Measurements from ENCODE around the gene SRL. TPM values are rescaled to one million over a fixed set of nuclear protein-coding genes. Genes with fewer than 3 reads are reported as not detected.

SRL gene
- total RNA-seq, 4 donors from 2014 or later: 0.16 to 1.4 (median 0.52) TPM

DNA sequence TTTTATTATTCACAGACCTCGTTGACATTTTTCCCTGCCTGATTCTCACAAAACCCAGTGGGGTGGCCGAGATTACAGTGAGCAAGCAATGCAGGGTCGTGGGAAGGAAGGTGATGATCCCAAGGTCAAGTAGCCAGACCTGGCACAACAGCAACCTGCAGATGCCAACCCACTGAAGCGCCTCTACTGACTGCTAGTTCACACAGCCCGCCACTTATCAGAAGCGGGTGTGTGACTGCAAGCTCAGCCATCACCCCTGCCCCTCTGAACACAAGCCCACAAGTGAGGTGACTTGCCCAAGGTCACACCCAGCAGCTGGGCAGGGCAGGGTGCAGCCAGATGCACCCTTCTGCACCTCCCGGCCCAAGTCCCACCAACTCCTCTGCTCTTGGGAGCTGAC, 23.8 kb upstream of the SRL start:
- WGBS: 64% methylated on average over 7 of the region's 7 CpGs
- no peak for TF ChIP-seq EP300 (IDR thresholded peaks at IDR 0.05)
- no peak for TF ChIP-seq POLR2AphosphoS5 (IDR thresholded peaks at IDR 0.05)
- TF ChIP-seq, protein P1, sequence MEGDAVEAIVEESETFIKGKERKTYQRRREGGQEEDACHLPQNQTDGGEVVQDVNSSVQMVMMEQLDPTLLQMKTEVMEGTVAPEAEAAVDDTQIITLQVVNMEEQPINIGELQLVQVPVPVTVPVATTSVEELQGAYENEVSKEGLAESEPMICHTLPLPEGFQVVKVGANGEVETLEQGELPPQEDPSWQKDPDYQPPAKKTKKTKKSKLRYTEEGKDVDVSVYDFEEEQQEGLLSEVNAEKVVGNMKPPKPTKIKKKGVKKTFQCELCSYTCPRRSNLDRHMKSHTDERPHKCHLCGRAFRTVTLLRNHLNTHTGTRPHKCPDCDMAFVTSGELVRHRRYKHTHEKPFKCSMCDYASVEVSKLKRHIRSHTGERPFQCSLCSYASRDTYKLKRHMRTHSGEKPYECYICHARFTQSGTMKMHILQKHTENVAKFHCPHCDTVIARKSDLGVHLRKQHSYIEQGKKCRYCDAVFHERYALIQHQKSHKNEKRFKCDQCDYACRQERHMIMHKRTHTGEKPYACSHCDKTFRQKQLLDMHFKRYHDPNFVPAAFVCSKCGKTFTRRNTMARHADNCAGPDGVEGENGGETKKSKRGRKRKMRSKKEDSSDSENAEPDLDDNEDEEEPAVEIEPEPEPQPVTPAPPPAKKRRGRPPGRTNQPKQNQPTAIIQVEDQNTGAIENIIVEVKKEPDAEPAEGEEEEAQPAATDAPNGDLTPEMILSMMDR (IDR thresholded peaks at IDR 0.05): no peak
- no peak for TF ChIP-seq POLR2A (IDR thresholded peaks at IDR 0.05)

DNA sequence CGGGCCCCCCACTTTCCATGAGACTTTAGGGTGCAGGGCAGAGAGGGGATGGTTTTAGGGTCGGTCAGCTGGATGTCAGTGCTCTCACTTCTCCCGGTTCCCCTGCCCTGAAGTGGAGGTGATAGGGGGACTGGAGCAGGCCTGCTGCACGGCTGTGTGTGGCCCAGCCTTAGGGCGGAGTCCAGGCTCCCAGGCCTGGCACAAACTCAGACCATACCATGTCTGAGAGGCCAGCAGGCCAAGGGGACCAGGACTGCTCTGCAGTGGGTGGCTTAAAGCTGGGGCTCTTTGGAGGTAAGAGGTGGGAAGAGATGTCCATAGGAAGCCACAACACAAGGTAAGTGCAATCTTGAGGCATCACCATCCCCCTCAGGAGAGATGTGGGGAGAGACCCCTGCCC, 22.7 kb upstream of the SRL start:
- H3K36me3 ChIP-seq: peaks cover 27% of the 10 kb centered on the region
- no peaks in the 10 kb centered on the region for H3K9me3 ChIP-seq
- no CpG with 5 or more reads among the region's 5 CpGs for WGBS
- DNase-seq (ENCODE audit: low spot score in 2 of 2): no peak
- no peak for TF ChIP-seq POLR2AphosphoS5 (IDR thresholded peaks at IDR 0.05)
- TF ChIP-seq, protein P1 (IDR thresholded peaks at IDR 0.05): no peak
- TF ChIP-seq EP300 (IDR thresholded peaks at IDR 0.05): no peak
- no peak for TF ChIP-seq POLR2A (IDR thresholded peaks at IDR 0.05)
- no peaks in the 10 kb centered on the region for H3K27me3 ChIP-seq
- H3K4me1 ChIP-seq: peaks cover 13% of the 10 kb centered on the region
- H3K27ac ChIP-seq: no peak overlapping the region
- H3K4me3 ChIP-seq: no peak overlapping the region

More for the DNA sequence above, 23.8 kb upstream of the SRL start:
- DNase-seq (ENCODE audit: low spot score in 2 of 2): no peak
- Histone ChIP-seq H3K4me1 (peaks cover 19% of the 10 kb centered on the region), H3K9me3 (no peaks in the 10 kb centered on the region), H3K27me3 (no peaks in the 10 kb centered on the region), H3K36me3 (peaks cover 16% of the 10 kb centered on the region), H3K27ac (no peak overlapping the region), H3K4me3 (no peak overlapping the region)

DNA sequence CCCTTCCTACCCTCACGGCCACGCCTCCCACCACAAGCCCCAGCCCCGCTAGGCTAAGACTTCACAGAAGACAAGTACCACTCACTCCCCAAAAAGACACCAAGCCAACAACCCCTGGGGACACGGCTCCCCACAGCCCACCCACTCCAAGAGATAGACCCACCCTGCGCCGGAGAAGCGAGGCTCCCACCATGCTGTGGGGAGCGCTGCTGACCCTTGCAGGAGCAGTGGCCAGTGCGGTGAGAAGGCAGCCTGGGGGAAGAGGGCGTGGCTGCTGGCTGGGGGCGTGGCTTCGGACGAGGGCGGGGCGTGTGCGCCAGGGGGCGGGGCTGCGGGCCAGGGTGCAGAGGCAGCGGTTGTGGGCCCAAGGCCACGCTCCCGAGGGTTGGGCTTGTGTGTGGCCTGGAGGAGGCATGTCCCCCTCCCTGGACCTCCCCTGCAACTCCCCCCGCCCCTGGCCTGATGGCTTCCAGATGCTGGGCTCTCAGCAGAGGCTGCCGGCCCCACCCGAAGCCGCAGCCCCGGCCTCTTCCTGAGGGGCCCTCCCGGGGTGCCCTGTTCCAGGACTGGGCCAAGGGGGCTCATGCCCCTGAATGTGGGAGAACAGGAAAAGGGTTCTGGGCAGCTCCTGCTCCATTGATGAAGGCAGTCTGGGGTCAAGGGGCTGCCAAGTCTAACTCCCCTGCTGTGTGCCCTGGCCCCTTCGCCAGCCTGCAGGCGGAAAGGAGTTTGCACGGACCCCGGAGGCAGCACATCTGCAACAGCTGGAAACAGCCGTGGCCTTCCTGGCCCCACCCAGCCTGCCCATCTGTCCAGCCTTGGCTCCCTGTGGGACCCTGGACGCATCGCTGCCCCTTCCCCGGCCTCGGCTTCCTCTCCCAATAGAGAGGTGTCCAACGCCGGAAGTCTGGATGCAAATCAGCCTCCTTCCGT, 21.9 kb upstream of the SRL start:
- 52% methylated on average over 14 of the region's 39 CpGs for WGBS
- Histone ChIP-seq H3K4me1 (peaks cover 13% of the 10 kb centered on the region), H3K27me3 (no peaks in the 10 kb centered on the region), H3K27ac (no peak overlapping the region), H3K36me3 (peaks cover 32% of the 10 kb centered on the region), H3K4me3 (peak overlapping the region; percentile 2), H3K9me3 (no peaks in the 10 kb centered on the region)
- peak; percentile 89 to 91 for DNase-seq (ENCODE audit: low spot score in 2 of 2)
- TF ChIP-seq EP300 (IDR thresholded peaks at IDR 0.05) (no peak), POLR2AphosphoS5 (IDR thresholded peaks at IDR 0.05) (no peak), POLR2A (IDR thresholded peaks at IDR 0.05) (no peak)
- TF ChIP-seq, protein P1 (IDR thresholded peaks at IDR 0.05): no peak

DNA sequence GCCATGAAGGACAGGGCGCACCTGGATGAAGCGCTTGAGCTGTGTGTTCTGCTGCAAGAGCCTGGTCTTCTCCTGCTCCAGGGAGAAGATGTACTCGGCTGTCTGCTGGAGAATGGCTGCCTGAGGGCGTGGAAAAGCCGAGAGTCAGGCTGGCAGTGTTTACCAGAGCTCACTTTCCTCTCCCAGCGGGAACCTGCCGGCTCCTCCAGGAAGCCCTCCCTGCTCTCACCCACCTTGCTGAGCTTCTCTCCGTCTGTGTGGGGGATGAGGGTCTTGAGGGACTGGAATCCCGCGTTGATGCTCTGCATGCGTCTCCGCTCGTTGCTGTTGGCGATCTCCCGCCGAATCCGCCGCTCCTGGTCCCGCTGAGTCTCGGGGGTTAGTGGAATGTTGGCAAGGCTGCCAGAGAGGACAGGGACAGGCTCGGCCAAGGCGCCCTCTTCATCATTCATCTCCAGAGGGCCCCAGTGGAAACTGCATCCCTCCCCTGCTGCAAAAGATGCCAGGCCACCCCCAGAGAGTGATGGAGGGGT, 20.5 kb upstream of the SRL start:
- H3K36me3 ChIP-seq: peaks cover 43% of the 10 kb centered on the region
- TF ChIP-seq POLR2AphosphoS5 (IDR thresholded peaks at IDR 0.05) (no peak), EP300 (IDR thresholded peaks at IDR 0.05) (no peak), POLR2A (IDR thresholded peaks at IDR 0.05) (no peak)
- TF ChIP-seq, protein P1 (IDR thresholded peaks at IDR 0.05): no peak
- 95% methylated on average over 17 of the region's 22 CpGs for WGBS
- no peak overlapping the region for H3K27ac ChIP-seq
- H3K9me3 ChIP-seq: no peaks in the 10 kb centered on the region
- H3K27me3 ChIP-seq: no peaks in the 10 kb centered on the region
- H3K4me1 ChIP-seq: peaks cover 13% of the 10 kb centered on the region
- no peak overlapping the region for H3K4me3 ChIP-seq
- DNase-seq (ENCODE audit: low spot score in 2 of 2): no peak

DNA sequence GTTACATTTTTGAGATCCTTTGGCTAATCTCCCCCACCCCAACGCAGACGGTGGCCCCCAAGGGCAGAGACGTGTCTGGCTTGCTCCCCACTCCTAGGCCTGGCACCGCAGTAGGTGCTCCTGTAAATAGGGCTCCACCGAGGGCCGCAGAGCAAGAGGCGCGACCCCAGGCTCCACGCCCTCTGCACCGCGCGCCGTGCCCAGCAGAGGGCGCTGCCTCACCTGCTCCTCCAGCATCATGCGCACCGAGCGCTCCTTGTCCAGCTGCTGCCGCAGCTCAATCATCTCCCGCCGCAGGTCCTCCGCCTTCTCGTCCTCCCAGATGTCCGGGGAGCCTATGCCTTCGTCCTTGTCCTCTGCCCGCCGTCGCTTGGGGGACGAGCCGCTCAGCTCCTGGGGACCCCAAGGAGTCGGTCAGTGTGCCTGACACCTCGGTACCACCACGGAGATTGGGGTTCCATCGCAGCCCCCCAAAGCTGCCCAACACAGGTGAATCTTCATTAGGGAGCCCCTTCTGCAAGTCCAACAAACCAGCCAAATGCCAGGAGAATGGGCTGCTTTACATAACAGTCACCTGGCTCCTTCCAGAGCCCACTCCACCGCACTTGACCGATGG, 19.8 kb upstream of the SRL start:
- WGBS: 89% methylated on average over 31 of the region's 35 CpGs
- peaks cover 47% of the 10 kb centered on the region for H3K36me3 ChIP-seq
- DNase-seq (ENCODE audit: low spot score in 2 of 2): no peak

More for the DNA sequence above, 19.8 kb upstream of the SRL start:
- Histone ChIP-seq H3K27me3 (no peaks in the 10 kb centered on the region), H3K9me3 (no peaks in the 10 kb centered on the region), H3K4me1 (peaks cover 13% of the 10 kb centered on the region), H3K27ac (no peak overlapping the region), H3K4me3 (no peak overlapping the region)
- TF ChIP-seq, protein P1 (IDR thresholded peaks at IDR 0.05): peak; percentile 4 to 41
- TF ChIP-seq POLR2AphosphoS5 (IDR thresholded peaks at IDR 0.05) (no peak), EP300 (IDR thresholded peaks at IDR 0.05) (no peak), POLR2A (IDR thresholded peaks at IDR 0.05) (no peak)

Data from suprapubic skin (tissue), 4 donors.